B cell (primary cell): ENCODE results near the gene GFOD1. TPM values are rescaled to one million over a fixed set of nuclear protein-coding genes. Genes with fewer than 3 reads are reported as not detected.

Experiments used
- ATAC-seq: fragments of 200-7000 bp; cut with Tn5 transposase; one replicate; pipeline ENCODE4 v1.10.0; 2021; ENCODE audit warnings: low read depth, mild to moderate bottlenecking, moderate number of reproducible peaks, moderate library complexity
- CTCF ChIA-PET: fragments of 350-600 bp; sonication (Branson Sonifier 250); formaldehyde crosslinking; loops from one replicate; lab custom pipeline; 2021; ENCODE audit warnings: antibody characterized with exemption, inconsistent platforms; lab: Charles Lee
- POLR2A ChIA-PET: fragments of 350-600 bp; sonication (Branson Sonifier 250); formaldehyde crosslinking; loops from one replicate; lab custom pipeline; 2021; ENCODE audit warnings: antibody characterized with exemption; lab: Charles Lee
- DNase-seq: peaks from one replicate; pipeline ENCODE4 v3.0.0; 2013
- H2AFZ ChIP-seq: 2 replicates; pipeline ENCODE4 v1.6.1; 2012; ENCODE audit warnings: mild to moderate bottlenecking, low read depth, low read length; ENCODE audit not compliant: insufficient read depth, poor library complexity, severe bottlenecking
- H3K27ac ChIP-seq, 2 donors: 1 replicate in 1 of 2; 2 replicates in 1 of 2; pipeline ENCODE4 v1.5.1; 2012 to 2013; ENCODE audit warnings: low read length in 2 of 2, mild to moderate bottlenecking in 2 of 2, moderate library complexity in 1 of 2
- H3K27me3 ChIP-seq, 4 experiments: fragments of 200-600 bp in 1 of 4; sonication (generic) in 1 of 4; replicated peaks in 1 of 4; 1 replicate in 2 of 4; 2 replicates in 2 of 4; pipeline versions ENCODE4 v1.6.1 to v1.7.0; 2013 to 2016; ENCODE audit warnings: low read length in 3 of 4, mild to moderate bottlenecking in 2 of 4, mixed read lengths in 1 of 4, moderate library complexity in 1 of 4; ENCODE audit not compliant: insufficient read depth in 4 of 4, control insufficient read depth in 3 of 4; ENCODE audit errors: control extremely low read depth in 1 of 4
- H3K36me3 ChIP-seq, 2 experiments: replicated peaks in 1 of 2; 1 replicate in 1 of 2; 2 replicates in 1 of 2; pipeline versions ENCODE4 v1.6.1 to v1.7.1; 2013; ENCODE audit warnings: low read length in 1 of 2; ENCODE audit not compliant: insufficient read depth in 2 of 2, control insufficient read depth in 1 of 2; ENCODE audit errors: control extremely low read depth in 1 of 2, extremely low read depth in 1 of 2
- H3K4me1 ChIP-seq, 2 donors: fragments of 200-600 bp in 1 of 2; sonication (generic) in 1 of 2; 1 replicate in 1 of 2; 2 replicates in 1 of 2; pipeline versions ENCODE4 v1.5.1 to v1.6.1; 2013 to 2017; ENCODE audit warnings: low read length in 2 of 2; ENCODE audit not compliant: control insufficient read depth in 2 of 2, insufficient read depth in 2 of 2
- H3K4me2 ChIP-seq: replicated peaks from 2 replicates; pipeline ENCODE3; 2012; ENCODE audit warnings: mild to moderate bottlenecking, low read depth, low read length; ENCODE audit not compliant: poor library complexity, severe bottlenecking
- H3K4me3 ChIP-seq, 5 experiments: fragments of 200-600 bp in 1 of 5; sonication (generic) in 1 of 5; 1 replicate in 3 of 5; 2 replicates in 2 of 5; pipeline versions ENCODE4 v1.5.1 to v1.7.0; 2011 to 2016; ENCODE audit warnings: low read length in 4 of 5, mild to moderate bottlenecking in 4 of 5, low read depth in 2 of 5, control low read depth in 1 of 5, moderate library complexity in 1 of 5; ENCODE audit not compliant: insufficient read depth in 1 of 5; ENCODE audit errors: control extremely low read depth in 1 of 5, extremely low read depth in 1 of 5
- H3K79me2 ChIP-seq: fragments of 200-600 bp; sonication (generic); one replicate; pipeline ENCODE4 v1.6.0; 2016; ENCODE audit warnings: low read length; ENCODE audit not compliant: control insufficient read depth, insufficient read depth
- H3K9ac ChIP-seq: fragments of 200-600 bp; sonication (generic); 2 replicates; pipeline ENCODE4 v1.6.1; 2017; ENCODE audit warnings: mild to moderate bottlenecking, low read length, moderate library complexity
- H3K9me3 ChIP-seq, 3 donors: one replicate each; pipeline versions ENCODE4 v1.6.1 to v1.7.1; 2013; ENCODE audit warnings: low read length in 2 of 3; ENCODE audit not compliant: control insufficient read depth in 2 of 3, insufficient read depth in 1 of 3; ENCODE audit errors: control extremely low read depth in 1 of 3
- H4K20me1 ChIP-seq: 2 replicates; pipeline ENCODE4 v1.6.0; 2012; ENCODE audit warnings: mild to moderate bottlenecking, low read length; ENCODE audit not compliant: insufficient read depth, control insufficient read depth, poor library complexity, severe bottlenecking
- H3K27ac Mint-ChIP-seq: one replicate; pipeline ENCODE4 v1.8.0; 2021; ENCODE audit warnings: mixed read lengths
- H3K27me3 Mint-ChIP-seq: one replicate; pipeline ENCODE4 v1.8.0; 2021; ENCODE audit warnings: mixed read lengths
- H3K4me1 Mint-ChIP-seq: one replicate; pipeline ENCODE4 v1.8.0; 2021; ENCODE audit warnings: mixed read lengths
- H3K4me3 Mint-ChIP-seq: one replicate; pipeline ENCODE4 v1.8.0; 2021; ENCODE audit warnings: mixed read lengths
- H3K9me3 Mint-ChIP-seq: one replicate; pipeline ENCODE4 v1.8.0; 2022; ENCODE audit warnings: mixed read lengths; ENCODE audit not compliant: insufficient read depth
- EZH2 ChIP-seq: IDR thresholded peaks from 2 replicates; pipeline ENCODE4 v1.6.1; 2012; ENCODE audit warnings: borderline replicate concordance, low read depth, mild to moderate bottlenecking, moderate library complexity, low read length; ENCODE audit not compliant: insufficient read depth, poor library complexity, severe bottlenecking
- WGBS: methylation state at CpG from one replicate; pipeline ENCODE4 v1.1.5; 2013; ENCODE audit warnings: missing lambda C conversion rate; ENCODE audit not compliant: insufficient coverage; 5-methylcytosine and 5-hydroxymethylcytosine counted together
- intact Hi-C: fragments of 100-400 bp; cut with micrococcal nuclease; formaldehyde crosslinking; loops from one replicate; pipeline ENCODE4 v1.10.0; 2022
- polyA plus RNA-seq: library from polyadenylated mRNA; depleted of rRNA; stranded (reverse); fragments of >200 nt; gene quantifications from 2 replicates; pipeline ENCODE4 v1.2.3, GENCODE V29; 2012
- total RNA-seq, 2 donors: library from RNA; stranded (reverse); fragments of 120-200 nt in 1 of 2; gene quantifications; 1 replicate in 1 of 2; 2 replicates in 1 of 2; pipeline versions ENCODE4 v1.2.3 to v1.2.4, GENCODE V29; 2013 to 2022
- TF ChIP-seq, protein P1 (sequence below): fragments of 200-600 bp; IDR thresholded peaks from one replicate; pipeline ENCODE4 v1.8.0; 2022; ENCODE audit warnings: antibody characterized with exemption, mild to moderate bottlenecking

GFOD1 gene
- total and polyA plus RNA-seq, 2 donors (not counting 1 experiment from before 2014, with no cell fraction given): 8.3 to 42.4 TPM

GRCh38 chr6:13413900-13414555 lies 73.4 kb downstream of the GFOD1 start:
- ChIA-PET POLR2A (no interaction called here), CTCF (interaction anchor here (1.1 kb wide), 1 partner anchor 15 kb away, joined by 3 read pairs; no protein-coding TSS in a partner anchor)
- Histone ChIP-seq H3K27ac (no peak overlapping the region), H3K36me3 (no peaks in the 10 kb centered on the region), H4K20me1 (peaks cover 5% of the 10 kb centered on the region), H3K4me2 (no peak overlapping the region), H3K9me3 (no peaks in the 10 kb centered on the region), H3K79me2 (peaks cover 45% of the 10 kb centered on the region), H3K27me3 (no peaks in the 10 kb centered on the region), H2AFZ (no peak overlapping the region), H3K4me3 (no peak overlapping the region), H3K9ac (no peak overlapping the region), H3K4me1 (peaks cover 2% of the 10 kb centered on the region in 2 donors)
- intact Hi-C loops: no loop called here
- no peaks in the 10 kb centered on the region for H3K27me3 Mint-ChIP-seq
- 88% methylated on average over 5 of the region's 7 CpGs for WGBS
- H3K4me3 Mint-ChIP-seq: no peak overlapping the region
- no peaks in the 10 kb centered on the region for H3K9me3 Mint-ChIP-seq
- peaks cover 13% of the 10 kb centered on the region for H3K4me1 Mint-ChIP-seq
- H3K27ac Mint-ChIP-seq: no peak overlapping the region
- no peak for ATAC-seq
- DNase-seq: no peak
- TF ChIP-seq EZH2: no peak
- TF ChIP-seq, protein P1, sequence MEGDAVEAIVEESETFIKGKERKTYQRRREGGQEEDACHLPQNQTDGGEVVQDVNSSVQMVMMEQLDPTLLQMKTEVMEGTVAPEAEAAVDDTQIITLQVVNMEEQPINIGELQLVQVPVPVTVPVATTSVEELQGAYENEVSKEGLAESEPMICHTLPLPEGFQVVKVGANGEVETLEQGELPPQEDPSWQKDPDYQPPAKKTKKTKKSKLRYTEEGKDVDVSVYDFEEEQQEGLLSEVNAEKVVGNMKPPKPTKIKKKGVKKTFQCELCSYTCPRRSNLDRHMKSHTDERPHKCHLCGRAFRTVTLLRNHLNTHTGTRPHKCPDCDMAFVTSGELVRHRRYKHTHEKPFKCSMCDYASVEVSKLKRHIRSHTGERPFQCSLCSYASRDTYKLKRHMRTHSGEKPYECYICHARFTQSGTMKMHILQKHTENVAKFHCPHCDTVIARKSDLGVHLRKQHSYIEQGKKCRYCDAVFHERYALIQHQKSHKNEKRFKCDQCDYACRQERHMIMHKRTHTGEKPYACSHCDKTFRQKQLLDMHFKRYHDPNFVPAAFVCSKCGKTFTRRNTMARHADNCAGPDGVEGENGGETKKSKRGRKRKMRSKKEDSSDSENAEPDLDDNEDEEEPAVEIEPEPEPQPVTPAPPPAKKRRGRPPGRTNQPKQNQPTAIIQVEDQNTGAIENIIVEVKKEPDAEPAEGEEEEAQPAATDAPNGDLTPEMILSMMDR: no peak

DNA sequence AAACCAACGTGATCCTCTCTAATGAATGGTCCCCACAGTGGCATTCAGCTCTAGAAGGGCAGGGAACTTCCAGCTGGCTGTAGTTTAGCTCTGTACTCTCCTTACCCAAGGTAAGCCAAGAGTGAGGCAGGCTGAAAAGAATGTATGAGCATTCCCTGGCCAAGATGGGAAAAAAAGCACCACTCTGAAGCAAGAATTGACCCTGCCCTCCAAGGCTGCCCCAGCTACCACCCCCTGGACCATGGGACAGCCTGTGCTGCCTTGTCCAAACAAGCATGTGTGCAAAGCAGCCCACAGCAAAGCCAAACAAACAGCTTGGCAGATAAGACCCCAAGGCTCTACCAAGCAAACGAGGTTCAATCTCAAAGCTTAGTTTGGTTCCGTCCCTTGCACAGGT lies 73.9 kb downstream of the GFOD1 start:
- Mint-ChIP-seq H3K9me3 (no peaks in the 10 kb centered on the region), H3K27ac (no peak overlapping the region), H3K4me1 (peaks cover 7% of the 10 kb centered on the region), H3K4me3 (no peak overlapping the region), H3K27me3 (no peaks in the 10 kb centered on the region)
- no peaks in the 10 kb centered on the region for H3K36me3 ChIP-seq
- no peaks in the 10 kb centered on the region for H4K20me1 ChIP-seq
- intact Hi-C loops: no loop called here
- H3K27me3 ChIP-seq: no peaks in the 10 kb centered on the region
- H3K4me3 ChIP-seq: no peak overlapping the region
- no peak overlapping the region for H3K9ac ChIP-seq
- DNase-seq (no peak), ATAC-seq (no peak)
- H2AFZ ChIP-seq: no peak overlapping the region
- peaks cover 41% of the 10 kb centered on the region for H3K79me2 ChIP-seq
- H3K4me1 ChIP-seq: no peaks in the 10 kb centered on the region
- TF ChIP-seq, protein P1: no peak
- no peak for TF ChIP-seq EZH2
- whole genome bisulfite sequencing: 91% methylated on average over 3 of the region's 3 CpGs
- CTCF ChIA-PET: no interaction called here
- POLR2A ChIA-PET: no interaction called here
- no peak overlapping the region for H3K27ac ChIP-seq
- H3K9me3 ChIP-seq: no peaks in the 10 kb centered on the region
- no peak overlapping the region for H3K4me2 ChIP-seq
